GM12878 (cell line): ENCODE data around the gene GZMM. TPM values are rescaled to one million over a fixed set of nuclear protein-coding genes. Genes with fewer than 3 reads are reported as not detected.

ENCODE experiments used
- ATAC-seq: fragments of 200-7000 bp; cut with Tn5 transposase; 3 replicates; pipeline ENCODE4 v1.9.1; 2020; ENCODE audit warnings: mild to moderate bottlenecking, moderate library complexity
- BruUV-seq: library from RNA; stranded (reverse); fragments of 400-500 nt; replicated peaks from 2 replicates; lab custom pipeline; 2021; lab: Mats Ljungman, UMichigan
- CTCF ChIA-PET: fragments of 300-600 bp; sonication (Branson Sonifier 250); formaldehyde crosslinking; extraction: SDS; loops from one replicate; lab custom pipeline; 2021; ENCODE audit warnings: inconsistent platforms; lab: Yijun Ruan, JAX
- POLR2A ChIA-PET: fragments of 350-600 bp; formaldehyde crosslinking; extraction: SDS; loops from one replicate; lab custom pipeline; 2021; ENCODE audit warnings: inconsistent platforms; lab: Charles Lee
- RAD21 ChIA-PET: fragments of 300-600 bp; sonication (Branson Sonifier 250); formaldehyde crosslinking; loops from one replicate; lab custom pipeline; 2023; ENCODE audit warnings: antibody characterized with exemption; ENCODE audit not compliant: unreplicated experiment; lab: Charles Lee
- SMC1A ChIA-PET: fragments of 300-600 bp; sonication (Branson Sonifier 250); formaldehyde crosslinking; loops from one replicate; lab custom pipeline; 2023; ENCODE audit not compliant: unreplicated experiment, uncharacterized antibody; lab: Charles Lee
- DNase-seq: peaks from one replicate; pipeline ENCODE4 v3.0.0-alpha.2; 2011; ENCODE audit warnings: low read depth, low spot score
- FAIRE-seq: peaks from 3 replicates; lab custom pipeline; 2011; peaks lifted over from hg19 to GRCh38; lab: Jason Lieb, UNC
- H2AFZ ChIP-seq: 2 replicates; pipeline ENCODE4 v1.6.0; 2011; ENCODE audit warnings: low read depth, low read length, control low read depth; ENCODE audit not compliant: control insufficient read depth
- H3K27ac ChIP-seq: 2 replicates; pipeline ENCODE4 v1.5.1; 2011; ENCODE audit warnings: control low read depth; ENCODE audit not compliant: control insufficient read depth, insufficient read depth
- H3K27me3 ChIP-seq, 2 experiments: replicated peaks in 1 of 2; 2 replicates each; pipeline versions ENCODE4 v1.6.0 to v1.6.1; 2011; ENCODE audit warnings: low read length in 1 of 2; ENCODE audit not compliant: control insufficient read depth in 2 of 2, insufficient read depth in 2 of 2
- H3K36me3 ChIP-seq, 2 experiments: 2 replicates each; pipeline ENCODE4 v1.5.1; 2011; ENCODE audit warnings: low read length in 1 of 2; ENCODE audit not compliant: control insufficient read depth in 2 of 2, insufficient read depth in 2 of 2
- H3K4me1 ChIP-seq: 2 replicates; pipeline ENCODE4 v1.6.1; 2011; ENCODE audit warnings: mild to moderate bottlenecking, low read length, moderate library complexity, mixed read lengths; ENCODE audit not compliant: control insufficient read depth, insufficient read depth
- H3K4me2 ChIP-seq: 2 replicates; pipeline ENCODE4 v1.6.0; 2011; ENCODE audit warnings: control low read depth; ENCODE audit not compliant: control insufficient read depth, insufficient read depth
- H3K4me3 ChIP-seq: fragments of 200-600 bp; sonication (generic); 2 replicates; pipeline ENCODE4 v1.5.1; 2016
- H3K79me2 ChIP-seq: 2 replicates; pipeline ENCODE4 v1.6.0; 2011; ENCODE audit warnings: low read length; ENCODE audit not compliant: control insufficient read depth, insufficient read depth
- H3K9ac ChIP-seq: 2 replicates; pipeline ENCODE4 v1.8.0; 2011; ENCODE audit warnings: low read length, control low read depth, mixed read lengths; ENCODE audit not compliant: control insufficient read depth, insufficient read depth
- H3K9me3 ChIP-seq: replicated peaks from 3 replicates; pipeline ENCODE4 v1.5.1; 2011; ENCODE audit warnings: mild to moderate bottlenecking, low read length; ENCODE audit not compliant: control insufficient read depth, insufficient read depth
- H4K20me1 ChIP-seq: 2 replicates; pipeline ENCODE4 v1.6.0; 2011; ENCODE audit not compliant: control insufficient read depth, insufficient read depth
- CBX3 ChIP-seq: fragments of 200-600 bp; sonication (generic); IDR thresholded peaks from 2 replicates; pipeline ENCODE4 v1.6.1; 2016; ENCODE audit warnings: low read depth, borderline replicate concordance
- DPF2 ChIP-seq: fragments of 450-650 bp; IDR thresholded peaks from 2 replicates; pipeline ENCODE4 v1.6.1; 2017; ENCODE audit warnings: mild to moderate bottlenecking
- EGR1 ChIP-seq, 2 experiments: IDR thresholded peaks; 1 replicate in 1 of 2; 2 replicates in 1 of 2; pipeline ENCODE4 v1.6.1; 2011 to 2012; ENCODE audit warnings: low read depth in 2 of 2, low read length in 2 of 2, borderline replicate concordance in 1 of 2, mild to moderate bottlenecking in 1 of 2, moderate library complexity in 1 of 2
- ELK1 ChIP-seq: IDR thresholded peaks from 2 replicates; pipeline ENCODE4 v1.6.1; 2012; ENCODE audit warnings: low read depth, low read length, improper control_type of control experiment
- HCFC1 ChIP-seq: fragments of 150-350 bp; IDR thresholded peaks from 2 replicates; pipeline ENCODE4 v1.6.1; 2014; ENCODE audit warnings: low read length
- HDAC6 ChIP-seq: fragments of 200-600 bp; sonication (generic); IDR thresholded peaks from one replicate; pipeline ENCODE4 v1.8.0; 2017; ENCODE audit warnings: antibody characterized with exemption; ENCODE audit not compliant: unreplicated experiment
- MTA3 ChIP-seq: IDR thresholded peaks from 2 replicates; pipeline ENCODE4 v1.6.1; 2012; ENCODE audit warnings: low read length, inconsistent platforms, borderline replicate concordance
- NFIC ChIP-seq: IDR thresholded peaks from 2 replicates; pipeline ENCODE4 v1.6.1; 2012; ENCODE audit warnings: low read depth, mild to moderate bottlenecking, inconsistent platforms, low read length, moderate library complexity
- NR2C2 ChIP-seq: IDR thresholded peaks from 2 replicates; pipeline ENCODE4 v1.6.1; 2011; ENCODE audit warnings: borderline replicate concordance, low read depth; ENCODE audit not compliant: control insufficient read depth, insufficient read length
- POLR2A ChIP-seq: IDR thresholded peaks from 2 replicates; pipeline ENCODE4 v1.6.1; 2011; ENCODE audit warnings: low read depth, mild to moderate bottlenecking, low read length
- REST ChIP-seq: IDR thresholded peaks from 2 replicates; pipeline ENCODE4 v1.6.1; 2012; ENCODE audit warnings: mild to moderate bottlenecking, low read depth, low read length
- RUNX3 ChIP-seq: IDR thresholded peaks from 2 replicates; pipeline ENCODE4 v1.6.1; 2012; ENCODE audit warnings: low read length, inconsistent platforms
- SMAD5 ChIP-seq: IDR thresholded peaks from 2 replicates; pipeline ENCODE4 v1.6.1; 2016; ENCODE audit warnings: antibody characterized with exemption, low read depth
- ZNF687 ChIP-seq: fragments of 450-650 bp; IDR thresholded peaks from 2 replicates; pipeline ENCODE4 v1.6.1; 2017; ENCODE audit warnings: mild to moderate bottlenecking, moderate library complexity
- WGBS: methylation state at CpG from one replicate; pipeline ENCODE4 v1.1.6; 2016; ENCODE audit warnings: low lambda C conversion rate; ENCODE audit not compliant: insufficient replicate concordance, insufficient coverage; ENCODE audit errors: missing lambda C conversion rate; 5-methylcytosine and 5-hydroxymethylcytosine counted together
- in situ Hi-C: fragments of 300-500 bp; cut with MboI; formaldehyde crosslinking; loops from 9 replicates; pipeline ENCODE4 v1.14.3; 2018; ENCODE audit warnings: mixed read lengths
- intact Hi-C: fragments of 100-400 bp; cut with micrococcal nuclease; formaldehyde crosslinking; loops from one replicate; pipeline ENCODE4 v1.14.2; 2022; ENCODE audit not compliant: unreplicated experiment
- polyA plus RNA-seq, 11 experiments: library from polyadenylated mRNA; depleted of rRNA in 4 of 11; unstranded in 6 of 11; stranded (reverse) in 5 of 11; fragments of >200 nt; fragmentation: Nextera tagmentation in 4 of 11; fragmentation: Illumina TruSeq in 1 of 11; extraction: Ambion mirVana in 4 of 11; extraction: Trizol in 1 of 11; gene quantifications; 1 replicate in 1 of 11; 2 replicates in 10 of 11; pipeline versions ENCODE4 v1.2.1 to v1.2.3, GENCODE V29; 2011 to 2016; ENCODE audit warnings: inconsistent platforms in 2 of 11, missing spikeins in 2 of 11, low read depth in 1 of 11
- total RNA-seq, 4 experiments: library from RNA; depleted of rRNA in 3 of 4; stranded (reverse); fragments of >200 nt in 3 of 4; fragmentation: Illumina TruSeq in 1 of 4; extraction: Trizol in 1 of 4; gene quantifications; 2 replicates each; pipeline versions ENCODE4 v1.2.1 to v1.2.3, GENCODE V29; 2013 to 2021

Gene GZMM
- total and polyA plus RNA-seq, 10 of the 15 experiments (the other 5 are each of a cell fraction or from before 2014, with no cell fraction given): 0.09 to 0.48 (median 0.23) TPM; not detected in 7

- TF ChIP-seq CBX3: no peak
- no peak for TF ChIP-seq ELK1
- TF ChIP-seq RUNX3: peak; percentile 25; the same call in 1 of the 2 replicates
- TF ChIP-seq POLR2A: peak; percentile 47; the same call in 1 of the 2 replicates
Observed at GRCh38 chr19:570937-571565, 27.2 kb downstream of the GZMM start (continued).

GRCh38 chr19:571566-571974 lies 27.7 kb downstream of the GZMM start:
- ChIA-PET CTCF (interaction anchor here (1.0 to 1.1 kb wide), 2 partner anchors 39 to 61 kb away, joined by 3 read pairs; no protein-coding TSS in a partner anchor), RAD21 (no interaction called here), POLR2A (no interaction called here), SMC1A (no interaction called here)
- peak overlapping the region; percentile 90 for H2AFZ ChIP-seq
- in situ Hi-C loops (no loop called here), intact Hi-C loops (loop anchor here (5.0 kb wide), 2 partner anchors 39 to 61 kb away; partner anchors contain the start of genes CDC34 and POLRMT)
- H3K4me1 ChIP-seq: peaks cover 3% of the 10 kb centered on the region; the same call in 1 of the 2 replicates
- peak; percentile 2; the same call in 2 of the 3 replicates for ATAC-seq
- WGBS: 3% methylated on average over 14 of the region's 14 CpGs
- DNase-seq: no peak
- H3K4me3 ChIP-seq: peak overlapping the region; percentile 83
- peak overlapping the region; percentile 93 for H3K4me2 ChIP-seq
- no peaks in the 10 kb centered on the region for H4K20me1 ChIP-seq
- H3K79me2 ChIP-seq: peaks cover 39% of the 10 kb centered on the region
- no peaks in the 10 kb centered on the region for H3K9me3 ChIP-seq
- TSS peak; percentile 96 for BruUV-seq
- FAIRE-seq: no peak
- peak overlapping the region; percentile 62 for H3K9ac ChIP-seq
- H3K36me3 ChIP-seq: peaks cover 0 to 3% of the 10 kb centered on the region in 2 experiments; a peak in 1 of 4 replicates
- peak overlapping the region; percentile 88 for H3K27ac ChIP-seq
- H3K27me3 ChIP-seq: no peaks in the 10 kb centered on the region
- TF ChIP-seq HDAC6 (no peak), DPF2 (no peak), REST (no peak), ZNF687 (no peak), NR2C2 (no peak), EGR1 (IDR thresholded peaks at IDR 0.05; ENCODE audit: borderline replicate concordance in 1 of 2, low read depth in 2 of 2, low read length in 2 of 2) (peak in 1 of 2 experiments; percentile 38; a peak in 1 of 3 replicates), HCFC1 (no peak), NFIC (no peak), SMAD5 (no peak), MTA3 (peak; percentile 51; the same call in 1 of the 2 replicates)
